Ishikawa (cell line): ENCODE results near the gene LRRC8C.

Source experiments
- CEBPB ChIP-seq: IDR thresholded peaks from 2 replicates; pipeline ENCODE4 v1.6.1; 2012
- CREB1 ChIP-seq: IDR thresholded peaks from 2 replicates; pipeline ENCODE4 v1.6.1; 2012; ENCODE audit warnings: low read depth
- EGR1 ChIP-seq: IDR thresholded peaks from 2 replicates; pipeline ENCODE4 v1.6.1; 2012
- EP300 ChIP-seq: IDR thresholded peaks from 2 replicates; pipeline ENCODE4 v1.6.1; 2012; ENCODE audit warnings: borderline replicate concordance
- FOXM1 ChIP-seq: IDR thresholded peaks from 2 replicates; pipeline ENCODE4 v1.6.1; 2012; ENCODE audit warnings: low read depth, borderline replicate concordance
- NFIC ChIP-seq: IDR thresholded peaks from 2 replicates; pipeline ENCODE4 v1.6.1; 2012
- RAD21 ChIP-seq: IDR thresholded peaks from 2 replicates; pipeline ENCODE4 v1.6.1; 2012; ENCODE audit warnings: low read depth
- TAF1 ChIP-seq: IDR thresholded peaks from 2 replicates; pipeline ENCODE4 v1.6.1; 2012; ENCODE audit warnings: low read depth, mild to moderate bottlenecking
- TCF12 ChIP-seq: IDR thresholded peaks from 2 replicates; pipeline ENCODE4 v1.6.1; 2012; ENCODE audit warnings: low read depth
- TEAD4 ChIP-seq: IDR thresholded peaks from 2 replicates; pipeline ENCODE4 v1.6.1; 2012
- YY1 ChIP-seq: IDR thresholded peaks from 2 replicates; pipeline ENCODE4 v1.6.1; 2012; ENCODE audit warnings: low read depth
- ZBTB7A ChIP-seq: IDR thresholded peaks from 2 replicates; pipeline ENCODE4 v1.6.1; 2012; ENCODE audit warnings: low read depth
- TF ChIP-seq, protein P1 (sequence below): IDR thresholded peaks from 2 replicates; pipeline ENCODE4 v1.6.1; 2012; ENCODE audit warnings: low read depth, mild to moderate bottlenecking
- TF ChIP-seq, protein P2 (sequence below): IDR thresholded peaks from 2 replicates; pipeline ENCODE4 v1.6.1; 2012
- TF ChIP-seq, protein P3 (sequence below): IDR thresholded peaks from 2 replicates; pipeline ENCODE4 v1.6.1; 2012

Gene LRRC8C

DNA sequence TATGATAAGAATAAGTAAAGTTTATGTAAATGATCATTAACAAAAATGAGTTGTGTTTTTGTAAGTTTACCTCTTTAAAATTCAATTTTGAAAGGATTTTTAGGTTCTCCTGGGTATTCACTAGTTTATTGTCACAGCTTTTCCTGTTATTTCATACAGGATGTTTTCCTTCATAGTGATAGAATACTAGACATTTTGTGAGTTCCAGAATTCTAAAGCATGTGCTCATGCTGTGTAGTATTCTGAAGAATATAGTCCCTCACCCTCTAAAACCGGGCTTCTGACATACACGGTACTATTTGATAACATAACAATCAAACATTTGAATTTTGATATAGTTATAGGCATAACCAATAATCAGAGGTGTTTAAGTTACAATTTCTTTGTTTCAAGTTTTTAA, 10.7 kb downstream of the LRRC8C start:
- TF ChIP-seq TAF1 (no peak), RAD21 (no peak), EGR1 (no peak), EP300 (no peak), TEAD4 (no peak), FOXM1 (no peak), NFIC (no peak), YY1 (no peak), TCF12 (no peak), CREB1 (no peak)
- TF ChIP-seq, protein P1, sequence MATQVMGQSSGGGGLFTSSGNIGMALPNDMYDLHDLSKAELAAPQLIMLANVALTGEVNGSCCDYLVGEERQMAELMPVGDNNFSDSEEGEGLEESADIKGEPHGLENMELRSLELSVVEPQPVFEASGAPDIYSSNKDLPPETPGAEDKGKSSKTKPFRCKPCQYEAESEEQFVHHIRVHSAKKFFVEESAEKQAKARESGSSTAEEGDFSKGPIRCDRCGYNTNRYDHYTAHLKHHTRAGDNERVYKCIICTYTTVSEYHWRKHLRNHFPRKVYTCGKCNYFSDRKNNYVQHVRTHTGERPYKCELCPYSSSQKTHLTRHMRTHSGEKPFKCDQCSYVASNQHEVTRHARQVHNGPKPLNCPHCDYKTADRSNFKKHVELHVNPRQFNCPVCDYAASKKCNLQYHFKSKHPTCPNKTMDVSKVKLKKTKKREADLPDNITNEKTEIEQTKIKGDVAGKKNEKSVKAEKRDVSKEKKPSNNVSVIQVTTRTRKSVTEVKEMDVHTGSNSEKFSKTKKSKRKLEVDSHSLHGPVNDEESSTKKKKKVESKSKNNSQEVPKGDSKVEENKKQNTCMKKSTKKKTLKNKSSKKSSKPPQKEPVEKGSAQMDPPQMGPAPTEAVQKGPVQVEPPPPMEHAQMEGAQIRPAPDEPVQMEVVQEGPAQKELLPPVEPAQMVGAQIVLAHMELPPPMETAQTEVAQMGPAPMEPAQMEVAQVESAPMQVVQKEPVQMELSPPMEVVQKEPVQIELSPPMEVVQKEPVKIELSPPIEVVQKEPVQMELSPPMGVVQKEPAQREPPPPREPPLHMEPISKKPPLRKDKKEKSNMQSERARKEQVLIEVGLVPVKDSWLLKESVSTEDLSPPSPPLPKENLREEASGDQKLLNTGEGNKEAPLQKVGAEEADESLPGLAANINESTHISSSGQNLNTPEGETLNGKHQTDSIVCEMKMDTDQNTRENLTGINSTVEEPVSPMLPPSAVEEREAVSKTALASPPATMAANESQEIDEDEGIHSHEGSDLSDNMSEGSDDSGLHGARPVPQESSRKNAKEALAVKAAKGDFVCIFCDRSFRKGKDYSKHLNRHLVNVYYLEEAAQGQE: no peak
- TF ChIP-seq, protein P2, sequence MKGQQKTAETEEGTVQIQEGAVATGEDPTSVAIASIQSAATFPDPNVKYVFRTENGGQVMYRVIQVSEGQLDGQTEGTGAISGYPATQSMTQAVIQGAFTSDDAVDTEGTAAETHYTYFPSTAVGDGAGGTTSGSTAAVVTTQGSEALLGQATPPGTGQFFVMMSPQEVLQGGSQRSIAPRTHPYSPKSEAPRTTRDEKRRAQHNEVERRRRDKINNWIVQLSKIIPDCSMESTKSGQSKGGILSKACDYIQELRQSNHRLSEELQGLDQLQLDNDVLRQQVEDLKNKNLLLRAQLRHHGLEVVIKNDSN: no peak
- TF ChIP-seq, protein P3, sequence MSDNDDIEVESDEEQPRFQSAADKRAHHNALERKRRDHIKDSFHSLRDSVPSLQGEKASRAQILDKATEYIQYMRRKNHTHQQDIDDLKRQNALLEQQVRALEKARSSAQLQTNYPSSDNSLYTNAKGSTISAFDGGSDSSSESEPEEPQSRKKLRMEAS: no peak

DNA sequence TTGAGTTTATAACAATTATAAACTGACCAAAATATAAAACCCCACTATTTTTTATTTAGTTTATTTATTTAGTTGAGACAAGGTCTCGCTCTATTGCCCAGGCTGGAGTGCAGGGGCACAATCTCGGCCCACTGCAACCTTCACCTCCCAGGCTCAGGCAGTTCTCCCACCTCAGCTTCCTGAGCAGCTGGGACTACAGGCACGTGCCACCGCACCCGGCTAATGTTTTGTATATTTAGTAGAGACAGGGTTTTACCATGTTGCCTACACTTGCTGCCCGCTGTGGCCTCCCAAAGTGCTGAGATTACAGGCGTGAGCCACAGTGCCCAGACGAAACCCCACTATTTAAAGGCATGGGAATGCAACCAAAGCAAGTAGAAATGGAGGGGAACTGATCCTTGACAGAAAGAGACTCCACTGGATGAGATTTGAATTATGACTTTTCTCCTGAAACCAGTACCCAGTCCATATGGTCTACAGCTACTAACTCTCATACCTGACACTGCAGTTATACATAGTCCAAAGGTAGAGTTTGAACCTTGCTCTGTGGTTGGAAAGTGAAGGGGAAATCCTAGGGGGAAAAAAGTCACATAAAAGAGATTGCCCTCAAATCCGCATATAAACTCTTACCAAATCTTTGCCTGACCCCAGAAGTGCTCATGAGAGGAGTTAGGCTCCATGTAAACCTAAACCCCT, 11.3 kb downstream of the LRRC8C start:
- TF ChIP-seq CREB1 (no peak), FOXM1 (no peak), RAD21 (no peak), NFIC (no peak), EGR1 (no peak), EP300 (no peak), CEBPB (no peak), YY1 (no peak), TEAD4 (no peak), TCF12 (no peak), TAF1 (no peak), ZBTB7A (no peak)
- TF ChIP-seq, protein P1: no peak
- TF ChIP-seq, protein P3: no peak
- TF ChIP-seq, protein P2: no peak

DNA sequence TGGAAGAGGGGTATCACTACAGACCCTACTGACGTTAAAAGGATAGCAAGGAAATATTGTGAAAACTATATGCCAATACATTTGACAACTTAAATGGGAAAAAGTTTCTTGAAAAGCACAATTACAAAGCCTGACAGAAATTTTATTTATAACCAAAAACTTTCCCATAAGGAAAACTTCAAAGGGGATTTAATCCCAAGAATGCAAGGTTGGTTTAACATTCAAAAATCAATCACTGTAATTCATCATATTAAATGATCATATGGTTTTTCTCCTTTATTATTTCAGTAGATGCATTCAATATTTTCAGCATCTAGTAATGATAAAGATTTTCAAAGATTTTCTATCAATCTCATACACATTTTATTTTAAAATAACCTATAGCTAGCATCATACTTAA, 13.3 kb downstream of the LRRC8C start:
- TF ChIP-seq EGR1 (no peak), YY1 (no peak), TCF12 (no peak), NFIC (no peak), ZBTB7A (no peak), TEAD4 (no peak)
- TF ChIP-seq, protein P3: no peak
- TF ChIP-seq, protein P1: no peak

DNA sequence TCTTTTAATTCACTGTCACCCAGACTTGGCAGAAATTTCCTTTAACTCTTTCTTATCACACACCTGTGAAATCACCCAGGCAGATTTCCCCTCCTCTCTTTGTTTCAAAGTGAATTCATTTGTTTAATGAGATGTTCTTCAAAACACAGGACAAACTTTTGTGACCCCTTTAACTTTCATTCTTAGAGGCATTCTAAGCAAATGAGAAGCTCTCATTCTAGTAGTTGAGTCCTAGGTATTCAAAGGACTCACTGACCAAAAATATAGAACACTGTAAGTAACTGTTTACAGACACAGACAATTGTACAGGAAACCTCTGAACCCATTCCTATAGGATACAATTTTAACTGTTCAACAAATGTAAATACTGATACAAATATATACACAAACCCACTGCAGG, 16.9 kb downstream of the LRRC8C start:
- TF ChIP-seq FOXM1 (no peak), YY1 (no peak), RAD21 (no peak), EP300 (no peak), TEAD4 (no peak), TCF12 (no peak), ZBTB7A (no peak)
- TF ChIP-seq, protein P1: no peak
